ENCODE data around the gene BORCS6. TPM values are rescaled to one million over a fixed set of nuclear protein-coding genes. Genes with fewer than 3 reads are reported as not detected.

Gene BORCS6
- total and polyA plus RNA-seq, 2 experiments from 2014 or later: 3.4 to 5.6 TPM

DNA sequence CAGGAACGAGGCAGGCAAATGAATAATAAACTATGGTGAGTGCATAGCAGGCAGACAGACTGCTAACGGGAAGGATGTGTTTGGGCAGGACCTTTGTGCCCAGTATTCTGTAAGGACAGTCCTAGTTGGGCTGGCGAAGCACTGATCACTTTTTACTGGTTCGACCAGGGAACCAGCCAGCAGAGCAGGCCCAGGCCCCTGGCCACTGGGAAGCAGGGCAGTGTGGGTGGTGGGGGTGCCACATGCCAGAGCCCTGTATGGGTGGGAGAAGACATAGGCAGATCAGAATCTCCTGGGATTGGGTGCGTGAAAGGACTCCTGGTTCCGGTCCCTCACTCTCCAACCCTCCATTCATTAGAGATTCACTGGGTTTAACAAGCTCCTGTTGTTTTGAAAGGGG lies 23.2 kb downstream of the BORCS6 start:
- H2AFZ ChIP-seq: no peak overlapping the region
- H3F3A ChIP-seq (ENCODE audit: insufficient read depth): peaks cover 26% of the 10 kb centered on the region
- in situ Hi-C loops (cut with MboI): no loop called here
- no peaks in the 10 kb centered on the region for H3K27me3 ChIP-seq (replicated peaks; ENCODE audit: insufficient read depth)
- WGBS, 2 experiments (ENCODE audit: low coverage in 1 of 2, low lambda C conversion rate in 2 of 2, missing lambda C conversion rate in 2 of 2): 82 to 85% methylated on average over 6 of the region's 6 CpGs
- no peaks in the 10 kb centered on the region for H4K20me1 ChIP-seq (ENCODE audit: insufficient read depth)
- H3K9me2 ChIP-seq (ENCODE audit: insufficient read depth): no peaks in the 10 kb centered on the region
- peak overlapping the region; percentile 68; the same call in 1 of the 2 replicates for H3K9ac ChIP-seq
- H3K27ac ChIP-seq: peak overlapping the region; percentile 87; the same call in 1 of the 2 replicates
- DNase-seq: no peak
- TF ChIP-seq EZH2 (IDR thresholded peaks at IDR 0.05; ENCODE audit: insufficient read depth, poor library complexity, severe bottlenecking) (no peak), EZH2phosphoT487 (IDR thresholded peaks at IDR 0.05; ENCODE audit: insufficient read depth, low read depth) (no peak)
- no peaks in the 10 kb centered on the region for H3K9me3 ChIP-seq (ENCODE audit: low read depth)
- H3K4me3 ChIP-seq: no peak overlapping the region
- H3K36me3 ChIP-seq (ENCODE audit: low read depth): no peaks in the 10 kb centered on the region
- H3K4me2 ChIP-seq (ENCODE audit: unreplicated experiment): no peak overlapping the region
- H3K79me2 ChIP-seq (ENCODE audit: insufficient read depth): peaks cover 9% of the 10 kb centered on the region
- H3K4me1 ChIP-seq (ENCODE audit: insufficient read depth): peaks cover 26% of the 10 kb centered on the region

DNA sequence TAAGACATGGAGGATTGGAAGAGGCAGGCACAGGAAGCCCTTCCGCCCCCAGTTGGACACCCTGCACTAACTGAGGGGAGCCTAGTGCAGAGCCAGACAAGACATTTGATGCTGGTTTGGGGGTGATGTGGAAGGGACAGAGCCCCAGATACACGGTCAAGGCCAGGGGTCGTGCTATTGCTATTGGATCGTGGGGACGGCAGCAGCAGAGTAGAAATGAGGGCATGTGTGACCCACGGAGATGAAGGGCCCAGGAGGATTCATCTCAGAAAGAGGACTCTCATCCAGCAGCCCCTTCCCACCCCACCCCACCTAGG lies 25.2 kb downstream of the BORCS6 start:
- WGBS, 2 experiments (ENCODE audit: low coverage in 1 of 2, low lambda C conversion rate in 2 of 2, missing lambda C conversion rate in 2 of 2): 55 to 63% methylated on average over 6 of the region's 6 CpGs
- Histone ChIP-seq H3K36me3 (ENCODE audit: low read depth) (no peaks in the 10 kb centered on the region), H3K4me3 (peak overlapping the region; percentile 8; the same call in 1 of the 2 replicates), H3K9me3 (ENCODE audit: low read depth) (no peaks in the 10 kb centered on the region), H2AFZ (peak overlapping the region; percentile 43), H3K27ac (peak overlapping the region; percentile 82), H3K9me2 (ENCODE audit: insufficient read depth) (no peaks in the 10 kb centered on the region), H3K9ac (peak overlapping the region; percentile 100), H3K27me3 (replicated peaks; ENCODE audit: insufficient read depth) (no peaks in the 10 kb centered on the region), H3F3A (ENCODE audit: insufficient read depth) (peaks cover 35% of the 10 kb centered on the region), H3K79me2 (ENCODE audit: insufficient read depth) (peaks cover 21% of the 10 kb centered on the region), H4K20me1 (ENCODE audit: insufficient read depth) (no peaks in the 10 kb centered on the region), H3K4me2 (ENCODE audit: unreplicated experiment) (peak overlapping the region; percentile 76), H3K4me1 (ENCODE audit: insufficient read depth) (peaks cover 35% of the 10 kb centered on the region)
- in situ Hi-C loops (cut with MboI): no loop called here
- DNase-seq: no peak
- TF ChIP-seq EZH2 (IDR thresholded peaks at IDR 0.05; ENCODE audit: insufficient read depth, poor library complexity, severe bottlenecking) (no peak), EZH2phosphoT487 (IDR thresholded peaks at IDR 0.05; ENCODE audit: insufficient read depth, low read depth) (no peak)

DNA sequence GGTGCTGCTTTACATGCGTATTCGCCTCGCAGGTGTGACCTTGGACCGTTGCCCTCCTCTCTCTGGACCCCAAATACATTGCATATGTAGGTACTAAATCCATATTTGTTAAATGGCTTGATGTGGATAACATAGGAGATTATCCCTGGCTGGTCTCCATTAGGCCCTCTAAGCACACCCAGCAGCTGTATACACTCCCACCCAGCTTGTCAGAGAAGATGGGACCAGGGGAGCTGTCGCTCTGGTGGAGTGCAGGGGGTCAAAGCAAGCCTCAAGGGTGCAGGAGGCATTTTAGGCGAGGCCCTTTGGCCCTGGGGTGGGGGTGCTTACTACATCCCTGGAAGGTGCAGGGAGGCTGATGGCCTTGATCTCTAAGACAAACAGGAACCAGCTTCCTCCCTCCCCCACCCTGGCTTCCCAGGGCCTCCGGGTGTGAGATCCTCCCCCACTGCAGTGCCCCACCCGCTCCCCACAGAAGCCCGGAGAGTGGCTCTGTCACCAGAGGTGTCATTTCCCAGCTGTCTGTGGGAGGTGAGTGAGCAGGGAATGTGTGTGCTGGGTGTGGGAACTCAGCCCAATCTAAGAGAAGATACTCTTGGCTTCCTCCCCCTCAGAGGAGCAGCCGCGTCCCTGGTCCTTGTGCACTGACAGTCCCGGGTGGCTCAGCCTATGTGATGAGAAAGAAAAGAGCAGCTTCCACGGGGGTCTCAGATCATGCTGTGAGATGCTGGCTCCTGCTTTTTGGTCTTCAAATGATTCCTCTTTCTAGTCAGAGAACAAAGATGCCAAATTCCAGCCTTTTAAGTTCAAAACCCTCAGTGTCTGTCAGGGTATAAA lies 25.8 kb downstream of the BORCS6 start:
- H3K36me3 ChIP-seq (ENCODE audit: low read depth): no peaks in the 10 kb centered on the region
- peak overlapping the region; percentile 100 for H3K9ac ChIP-seq
- no peaks in the 10 kb centered on the region for H3K9me2 ChIP-seq (ENCODE audit: insufficient read depth)
- peak overlapping the region; percentile 43 for H2AFZ ChIP-seq
- peak overlapping the region; percentile 76 for H3K4me2 ChIP-seq (ENCODE audit: unreplicated experiment)
- H3K79me2 ChIP-seq (ENCODE audit: insufficient read depth): peaks cover 21% of the 10 kb centered on the region
- TF ChIP-seq EZH2phosphoT487 (IDR thresholded peaks at IDR 0.05; ENCODE audit: insufficient read depth, low read depth) (no peak), EZH2 (IDR thresholded peaks at IDR 0.05; ENCODE audit: insufficient read depth, poor library complexity, severe bottlenecking) (no peak)
- peak; percentile 87 for DNase-seq
- H3K27ac ChIP-seq: peak overlapping the region; percentile 82
- H3K27me3 ChIP-seq (replicated peaks; ENCODE audit: insufficient read depth): no peaks in the 10 kb centered on the region
- H3K4me3 ChIP-seq: peak overlapping the region; percentile 8
- peaks cover 35% of the 10 kb centered on the region for H3K4me1 ChIP-seq (ENCODE audit: insufficient read depth)
- H3K9me3 ChIP-seq (ENCODE audit: low read depth): no peaks in the 10 kb centered on the region
- peaks cover 35% of the 10 kb centered on the region for H3F3A ChIP-seq (ENCODE audit: insufficient read depth)
- in situ Hi-C loops (cut with MboI): no loop called here
- 17 to 21% methylated on average over 12 to 13 of the region's 13 CpGs for WGBS, 2 experiments (ENCODE audit: low coverage in 1 of 2, low lambda C conversion rate in 2 of 2, missing lambda C conversion rate in 2 of 2)
- H4K20me1 ChIP-seq (ENCODE audit: insufficient read depth): no peaks in the 10 kb centered on the region

DNA sequence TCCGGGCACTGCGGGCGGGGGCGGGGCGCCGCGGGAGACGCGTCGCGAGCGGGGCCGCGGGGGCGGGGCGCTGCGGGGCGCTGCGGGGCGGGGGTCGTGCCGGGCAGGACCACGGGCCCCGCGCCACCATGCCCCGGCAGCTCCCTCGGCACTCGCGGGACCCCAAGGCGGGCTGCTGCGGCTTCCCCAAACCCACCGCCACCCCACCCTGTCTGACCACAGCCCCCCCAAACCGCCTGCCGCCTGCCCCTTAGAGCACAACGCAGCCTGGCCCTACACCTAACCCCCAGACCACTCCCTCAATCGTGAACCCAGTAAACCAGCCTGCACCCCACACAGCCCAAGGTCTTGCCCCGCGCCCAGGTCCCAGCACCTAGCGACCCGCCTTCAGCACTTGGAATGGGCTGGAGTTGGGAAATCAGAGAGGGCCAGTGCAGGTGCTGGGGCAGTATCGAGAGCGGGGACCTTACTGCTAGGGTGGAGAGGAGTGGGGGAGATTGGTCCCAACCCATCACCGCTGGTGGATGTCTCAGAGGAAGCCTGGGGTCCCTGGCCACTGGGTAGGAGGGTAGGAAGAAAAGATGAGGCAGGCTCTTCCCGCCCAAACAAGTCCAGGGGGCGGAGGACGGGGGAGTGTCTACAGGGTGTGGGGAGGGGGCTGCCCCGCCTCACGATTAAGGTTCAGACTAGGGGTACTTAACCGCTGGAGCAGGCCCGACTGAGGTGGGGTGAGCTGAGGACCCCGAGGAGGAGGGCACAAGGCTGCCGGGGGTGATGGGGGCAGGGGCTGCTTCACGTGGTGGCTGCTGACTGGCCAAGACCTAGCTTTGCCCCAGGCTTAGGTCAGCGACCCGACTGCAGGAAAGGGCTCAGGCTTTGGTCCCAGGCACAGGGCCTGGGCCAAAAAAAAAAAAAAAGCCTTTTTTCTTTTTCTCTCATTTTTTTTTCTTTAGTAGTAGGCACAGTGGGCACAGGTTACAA lies 26.7 kb downstream of the BORCS6 start:
- no peaks in the 10 kb centered on the region for H3K9me3 ChIP-seq (ENCODE audit: low read depth)
- peak overlapping the region; percentile 100 for H3K9ac ChIP-seq
- WGBS, 2 experiments (ENCODE audit: low coverage in 1 of 2, low lambda C conversion rate in 2 of 2, missing lambda C conversion rate in 2 of 2): 8 to 16% methylated on average over 17 to 53 of the region's 55 CpGs
- H3K4me3 ChIP-seq: peak overlapping the region; percentile 73
- peaks cover 21% of the 10 kb centered on the region for H3K79me2 ChIP-seq (ENCODE audit: insufficient read depth)
- in situ Hi-C loops (cut with MboI): no loop called here
- no peaks in the 10 kb centered on the region for H3K9me2 ChIP-seq (ENCODE audit: insufficient read depth)
- peak overlapping the region; percentile 80 for H2AFZ ChIP-seq
- peaks cover 35% of the 10 kb centered on the region for H3K4me1 ChIP-seq (ENCODE audit: insufficient read depth)
- H3K27me3 ChIP-seq (replicated peaks; ENCODE audit: insufficient read depth): no peaks in the 10 kb centered on the region
- no peaks in the 10 kb centered on the region for H3K36me3 ChIP-seq (ENCODE audit: low read depth)
- H4K20me1 ChIP-seq (ENCODE audit: insufficient read depth): no peaks in the 10 kb centered on the region
- no peak for DNase-seq
- TF ChIP-seq EZH2 (IDR thresholded peaks at IDR 0.05; ENCODE audit: insufficient read depth, poor library complexity, severe bottlenecking): no peak
- TF ChIP-seq EZH2phosphoT487 (IDR thresholded peaks at IDR 0.05; ENCODE audit: insufficient read depth, low read depth): no peak
- H3F3A ChIP-seq (ENCODE audit: insufficient read depth): peaks cover 38% of the 10 kb centered on the region
- H3K27ac ChIP-seq: peak overlapping the region; percentile 82
- peak overlapping the region; percentile 76 for H3K4me2 ChIP-seq (ENCODE audit: unreplicated experiment)
